Endothelial cell of umbilical vein (primary cell): ENCODE data around the gene PTBP3. TPM values are rescaled to one million over a fixed set of nuclear protein-coding genes. Genes with fewer than 3 reads are reported as not detected.

Source experiments
- BruUV-seq: library from RNA; stranded (reverse); fragments of 400-500 nt; replicated peaks from 2 replicates; lab custom pipeline; 2021; lab: Mats Ljungman, UMichigan
- CTCF ChIA-PET: fragments of 300-600, 350-600 bp; sonication (Branson Sonifier 250); formaldehyde crosslinking; loops from one replicate; lab custom pipeline; 2021; ENCODE audit warnings: antibody characterized with exemption, inconsistent platforms; lab: Charles Lee
- POLR2A ChIA-PET: fragments of 300-600, 350-600 bp; sonication (Branson Sonifier 250); formaldehyde crosslinking; loops from one replicate; lab custom pipeline; 2021; ENCODE audit warnings: antibody characterized with exemption, inconsistent platforms; lab: Charles Lee
- DNase-seq: peaks from one replicate; pipeline ENCODE4 v3.0.0-alpha.2; 2011; ENCODE audit warnings: low read depth, low spot score
- FAIRE-seq: peaks from 2 replicates; lab custom pipeline; 2011; peaks lifted over from hg19 to GRCh38; lab: Jason Lieb, UNC
- H2AFZ ChIP-seq: 2 replicates; pipeline ENCODE4 v1.6.0; 2012; ENCODE audit warnings: low read depth, low read length, control low read depth, inconsistent platforms
- H3K27ac ChIP-seq: 2 replicates; pipeline ENCODE4 v1.5.1; 2011; ENCODE audit warnings: low read depth, mild to moderate bottlenecking, control low read depth, low read length, moderate library complexity; ENCODE audit not compliant: insufficient read depth
- H3K27me3 ChIP-seq, 2 experiments: 2 replicates each; pipeline versions ENCODE4 v1.6.0 to v1.6.1; 2011; ENCODE audit warnings: low read length in 2 of 2, mixed read lengths in 1 of 2; ENCODE audit not compliant: control insufficient read depth in 2 of 2, insufficient read depth in 2 of 2
- H3K36me3 ChIP-seq, 2 experiments: 2 replicates in 1 of 2; 3 replicates in 1 of 2; pipeline ENCODE4 v1.5.1; 2011; ENCODE audit warnings: low read length in 2 of 2, mild to moderate bottlenecking in 1 of 2, moderate library complexity in 1 of 2; ENCODE audit not compliant: control insufficient read depth in 2 of 2, insufficient read depth in 2 of 2; ENCODE audit errors: extremely low read depth in 1 of 2
- H3K4me1 ChIP-seq: 3 replicates; pipeline ENCODE4 v1.5.1; 2011; ENCODE audit warnings: mild to moderate bottlenecking, low read length; ENCODE audit not compliant: control insufficient read depth, insufficient read depth; ENCODE audit errors: extremely low read depth
- H3K4me2 ChIP-seq: 2 replicates; pipeline ENCODE4 v1.6.1; 2011; ENCODE audit warnings: low read length, control low read depth, mixed read lengths; ENCODE audit not compliant: insufficient read depth
- H3K4me3 ChIP-seq, 3 experiments: fragments of 200-600 bp in 1 of 3; sonication (generic), shearing (Covaris generic) in 1 of 3; replicated peaks in 1 of 3; 2 replicates each; pipeline ENCODE4 v1.5.1; 2011 to 2016; ENCODE audit warnings: control low read depth in 3 of 3, low read length in 3 of 3, mild to moderate bottlenecking in 2 of 3, inconsistent platforms in 1 of 3, low read depth in 1 of 3, moderate library complexity in 1 of 3; ENCODE audit not compliant: insufficient read depth in 1 of 3
- H3K79me2 ChIP-seq: 2 replicates; pipeline ENCODE4 v1.6.0; 2012; ENCODE audit warnings: low read length, inconsistent platforms; ENCODE audit not compliant: control insufficient read depth, insufficient read depth
- H3K9ac ChIP-seq: replicated peaks from 2 replicates; pipeline ENCODE3; 2011; ENCODE audit warnings: low read length, control low read depth; ENCODE audit not compliant: insufficient read depth; ENCODE audit errors: extremely low read depth
- H3K9me1 ChIP-seq: replicated peaks from 3 replicates; pipeline ENCODE4 v1.6.0; 2011; ENCODE audit warnings: mild to moderate bottlenecking, low read length; ENCODE audit not compliant: control insufficient read depth, insufficient read depth; ENCODE audit errors: extremely low read depth
- H3K9me3 ChIP-seq: replicated peaks from 2 replicates; pipeline ENCODE4 v1.5.1; 2012; ENCODE audit warnings: low read length, inconsistent platforms; ENCODE audit not compliant: control insufficient read depth, insufficient read depth
- H4K20me1 ChIP-seq: replicated peaks from 2 replicates; pipeline ENCODE3; 2011; ENCODE audit warnings: mild to moderate bottlenecking, low read length; ENCODE audit not compliant: control insufficient read depth, insufficient read depth; ENCODE audit errors: extremely low read depth
- EZH2 ChIP-seq: IDR thresholded peaks from 2 replicates; pipeline ENCODE4 v1.6.1; 2012; ENCODE audit warnings: borderline replicate concordance, low read depth, mild to moderate bottlenecking, moderate library complexity, low read length, inconsistent platforms; ENCODE audit not compliant: severe bottlenecking
- FOS ChIP-seq: IDR thresholded peaks from 2 replicates; pipeline ENCODE4 v1.6.1; 2011; ENCODE audit warnings: mild to moderate bottlenecking, low read length, moderate library complexity, borderline replicate concordance; ENCODE audit not compliant: insufficient read depth
- GATA2 ChIP-seq: IDR thresholded peaks from 2 replicates; pipeline ENCODE4 v1.7.0; 2011; ENCODE audit warnings: low read depth, mild to moderate bottlenecking, moderate library complexity, mixed read lengths, low read length; ENCODE audit not compliant: insufficient read length, insufficient read depth
- JUN ChIP-seq: IDR thresholded peaks from 2 replicates; pipeline ENCODE4 v1.6.1; 2011; ENCODE audit warnings: borderline replicate concordance, low read depth; ENCODE audit not compliant: insufficient read length, insufficient read depth
- MYC ChIP-seq: IDR thresholded peaks from one replicate; pipeline ENCODE4 v1.6.1; 2011; ENCODE audit warnings: mild to moderate bottlenecking, low read depth, low read length
- POLR2A ChIP-seq: IDR thresholded peaks from 2 replicates; pipeline ENCODE4 v1.6.1; 2012; ENCODE audit warnings: low read depth, mild to moderate bottlenecking, control low read depth, low read length
- POLR2AphosphoS5 ChIP-seq: IDR thresholded peaks from 2 replicates; pipeline ENCODE4 v1.6.1; 2012; ENCODE audit warnings: low read depth, mild to moderate bottlenecking, control low read depth, low read length, moderate library complexity; ENCODE audit not compliant: insufficient read depth
- dilution Hi-C: fragments of 300-500 bp; cut with MboI; formaldehyde crosslinking; loops from one replicate; pipeline ENCODE4 v1.15.0; 2019; ENCODE audit warnings: low sequenced_read_pairs; ENCODE audit not compliant: extremely low pct_ligation_motif_present
- intact Hi-C: fragments of 100-400 bp; cut with micrococcal nuclease; formaldehyde crosslinking; loops from one replicate; pipeline ENCODE4 v1.10.0; 2022
- polyA plus RNA-seq, 4 experiments: library from polyadenylated mRNA; depleted of rRNA in 3 of 4; stranded (reverse) in 3 of 4; unstranded in 1 of 4; fragments of >200 nt; gene quantifications; 2 replicates each; pipeline versions ENCODE4 v1.2.1 to v1.2.3, GENCODE V29; 2011 to 2012; ENCODE audit warnings: missing spikeins in 1 of 4
- total RNA-seq: library from RNA; stranded (reverse); gene quantifications from 2 replicates; pipeline ENCODE4 v1.2.3, GENCODE V29; 2021

PTBP3 gene
- total and polyA plus RNA-seq, 2 donors (not counting 3 experiments of a cell fraction or from before 2014, with no cell fraction given) = 42.4 to 75.0 TPM

DNA sequence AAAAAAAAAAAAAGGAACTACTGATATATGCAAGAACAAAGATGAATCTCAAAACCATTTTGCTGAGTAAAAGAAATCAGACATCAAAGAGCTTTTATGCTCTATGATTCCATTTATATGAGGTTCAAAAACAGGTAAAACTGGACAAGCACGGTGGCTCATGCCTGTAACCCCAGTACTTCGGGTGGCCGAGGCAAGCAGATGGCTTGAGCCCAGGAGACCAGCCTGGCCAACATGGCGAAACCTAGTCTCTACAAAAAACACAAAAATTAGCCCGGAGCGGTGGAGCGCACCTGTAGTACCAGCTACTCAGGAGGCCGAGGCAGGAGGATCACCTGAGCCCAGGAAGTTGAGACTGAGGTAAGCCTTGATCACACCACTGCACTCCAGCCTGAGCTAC, 7.8 kb downstream of the PTBP3 start:
- Histone ChIP-seq H2AFZ (no peak overlapping the region), H3K27ac (no peak overlapping the region), H3K9me3 (no peaks in the 10 kb centered on the region), H3K4me1 (peaks cover 8% of the 10 kb centered on the region), H4K20me1 (peaks cover 11% of the 10 kb centered on the region), H3K36me3 (no peaks in the 10 kb centered on the region), H3K4me2 (no peak overlapping the region), H3K9me1 (no peaks in the 10 kb centered on the region), H3K4me3 (no peak overlapping the region), H3K79me2 (peaks cover 99% of the 10 kb centered on the region), H3K27me3 (no peaks in the 10 kb centered on the region), H3K9ac (no peak overlapping the region)
- no peak for FAIRE-seq
- ChIA-PET CTCF (interaction anchor here (1.0 to 3.4 kb wide), 4 partner anchors 9 to 228 kb away, joined by 3 to 7 read pairs (median 3); no protein-coding TSS in a partner anchor), POLR2A (no interaction called here)
- intact Hi-C loops = no loop called here
- DNase-seq = no peak
- dilution Hi-C loops = no loop called here
- TF ChIP-seq EZH2 = no peak
- BruUV-seq = no TSS peak

DNA sequence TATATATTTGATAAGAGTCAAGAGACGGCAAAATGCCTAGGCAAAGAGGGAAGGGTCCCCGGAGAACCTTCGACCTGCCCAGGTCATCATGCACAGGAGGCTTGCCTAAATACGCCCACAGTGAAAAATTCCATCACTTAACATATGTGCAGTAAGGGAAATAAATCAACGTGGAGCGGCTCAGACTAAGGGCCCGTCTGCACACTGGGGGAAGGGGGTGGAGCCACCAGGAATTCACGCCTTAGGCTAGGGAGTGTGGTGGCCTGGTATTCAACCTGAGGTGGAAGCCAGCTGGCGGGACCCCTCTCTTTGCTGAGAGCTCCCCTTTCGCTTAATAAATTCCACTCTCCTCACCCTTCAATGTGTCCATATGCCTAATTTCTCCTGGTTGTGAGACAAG, 8.3 kb downstream of the PTBP3 start:
- no peaks in the 10 kb centered on the region for H3K27me3 ChIP-seq
- no peak overlapping the region for H3K4me2 ChIP-seq
- FAIRE-seq = no peak
- ChIA-PET CTCF (interaction anchor here (1.0 to 3.4 kb wide), 3 partner anchors 9 to 227 kb away, joined by 3 to 7 read pairs (median 3); no protein-coding TSS in a partner anchor), POLR2A (no interaction called here)
- peaks cover 8% of the 10 kb centered on the region for H3K4me1 ChIP-seq
- H2AFZ ChIP-seq = no peak overlapping the region
- intact Hi-C loops (no loop called here), dilution Hi-C loops (no loop called here)
- TF ChIP-seq JUN = no peak
- TF ChIP-seq POLR2A = no peak
- TF ChIP-seq EZH2 = no peak
- TF ChIP-seq POLR2AphosphoS5 = no peak
- TF ChIP-seq MYC = no peak
- no peak for TF ChIP-seq FOS
- no peak for TF ChIP-seq GATA2
- no peak for DNase-seq
- peaks cover 98% of the 10 kb centered on the region for H3K79me2 ChIP-seq
- no peak overlapping the region for H3K27ac ChIP-seq
- no TSS peak for BruUV-seq
- H3K9me1 ChIP-seq = no peaks in the 10 kb centered on the region
- H3K9me3 ChIP-seq = no peaks in the 10 kb centered on the region
- H3K4me3 ChIP-seq = no peak overlapping the region
- peaks cover 11% of the 10 kb centered on the region for H4K20me1 ChIP-seq
- H3K9ac ChIP-seq = no peak overlapping the region
- H3K36me3 ChIP-seq = no peaks in the 10 kb centered on the region
